SK-MEL-5 (cell line): ENCODE data around the gene UAP1. TPM values are rescaled to one million over a fixed set of nuclear protein-coding genes. Genes with fewer than 3 reads are reported as not detected.
A peak's percentile ranks its signal among the peaks of the same experiment; 100 is the strongest.
"Not testable (repeated sequence)": the region's sequence is repeated elsewhere in the genome, so short reads cannot be mapped to it uniquely, and the experiment has no call there.

ENCODE experiments used
- DNase-seq: peaks from one replicate; pipeline ENCODE4 v3.0.0-alpha.2; 2016; ENCODE audit warnings: low read depth, low spot score
- in situ Hi-C: cut with HindIII; loops from 2 replicates; pipeline ENCODE4 v1.10.0; 2016; ENCODE audit warnings: low sequenced_read_pairs, high pct_unique_total_duplicates, low pct_unique_long_range_greater_than_20kb
- total RNA-seq: library from RNA; depleted of rRNA; stranded (reverse); fragments of >200 nt; shearing (Covaris generic); gene quantifications from 2 replicates; pipeline ENCODE4 v1.2.3, GENCODE V29; 2014

The UAP1 gene
- total RNA-seq, 1 experiment from 2014 or later, result 38.3 TPM

GRCh38 chr1:162590686-162591085 is 29.2 kb downstream of the UAP1 start:
- peak; percentile 54 for DNase-seq
- in situ Hi-C loops, result no loop called here

DNA sequence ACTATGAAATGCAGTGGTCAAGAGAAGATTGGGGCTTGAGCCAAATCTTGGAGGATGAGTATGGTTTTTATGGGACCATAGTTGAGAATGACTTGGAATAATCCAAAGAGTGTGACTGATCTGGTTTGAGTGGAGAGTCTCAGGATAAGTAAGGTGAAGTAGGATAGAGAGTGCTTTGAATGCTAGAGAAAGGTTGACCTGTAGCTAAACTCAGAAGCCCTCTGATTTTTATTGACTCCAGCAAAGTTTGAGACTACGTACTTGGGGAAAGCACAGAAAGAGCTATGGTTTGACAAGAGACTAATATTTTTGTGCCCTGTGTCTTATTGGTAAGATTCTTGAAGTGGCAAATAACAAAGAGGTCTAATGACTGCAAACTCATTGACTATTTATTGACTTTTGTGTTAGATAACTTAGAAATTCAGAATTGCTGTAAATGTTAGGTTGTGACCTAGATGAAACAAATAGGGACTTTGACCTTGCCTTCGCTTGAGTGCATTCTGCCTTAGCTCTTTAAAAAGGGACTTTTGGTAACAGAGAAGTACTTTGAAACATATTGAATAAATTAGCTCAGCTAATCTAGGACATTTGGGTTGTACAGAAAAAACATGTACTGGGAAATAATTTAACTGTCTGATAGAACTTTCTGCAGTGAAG is 35.1 kb downstream of the UAP1 start:
- in situ Hi-C loops, result no loop called here
- no peak for DNase-seq

DNA sequence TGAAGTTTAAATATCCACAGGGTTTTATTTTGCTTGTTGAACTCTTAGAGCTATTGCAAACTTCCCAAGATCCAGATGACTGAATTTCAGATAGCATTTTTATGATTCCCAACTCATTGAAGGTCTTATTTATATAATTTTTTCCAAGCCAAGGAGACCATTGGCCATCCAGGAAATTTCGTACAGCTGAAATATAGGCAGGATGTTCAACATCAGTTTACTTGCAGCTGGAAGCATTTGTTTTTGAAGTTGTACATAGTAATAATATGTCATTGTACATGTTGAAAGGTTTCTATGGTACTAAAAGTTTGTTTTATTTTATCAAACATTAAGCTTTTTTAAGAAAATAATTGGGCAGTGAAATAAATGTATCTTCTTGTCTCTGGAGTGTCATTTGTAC is 37.9 kb downstream of the UAP1 start:
- no peak for DNase-seq
- in situ Hi-C loops, result no loop called here

- in situ Hi-C loops, result not testable (repeated sequence)
Observed at GRCh38 chr1:162603117-162603516, 41.6 kb downstream of the UAP1 start.

GRCh38 chr1:162605225-162605927 is 43.9 kb downstream of the UAP1 start:
- no peak for DNase-seq

More at GRCh38 chr1:162603117-162603516, 41.6 kb downstream of the UAP1 start:
- not testable (repeated sequence) for DNase-seq

GRCh38 chr1:162609306-162609705 is 47.8 kb downstream of the UAP1 start:
- in situ Hi-C loops, result no loop called here
- no peak for DNase-seq

More at GRCh38 chr1:162605225-162605927, 43.9 kb downstream of the UAP1 start:
- in situ Hi-C loops, result no loop called here

DNA sequence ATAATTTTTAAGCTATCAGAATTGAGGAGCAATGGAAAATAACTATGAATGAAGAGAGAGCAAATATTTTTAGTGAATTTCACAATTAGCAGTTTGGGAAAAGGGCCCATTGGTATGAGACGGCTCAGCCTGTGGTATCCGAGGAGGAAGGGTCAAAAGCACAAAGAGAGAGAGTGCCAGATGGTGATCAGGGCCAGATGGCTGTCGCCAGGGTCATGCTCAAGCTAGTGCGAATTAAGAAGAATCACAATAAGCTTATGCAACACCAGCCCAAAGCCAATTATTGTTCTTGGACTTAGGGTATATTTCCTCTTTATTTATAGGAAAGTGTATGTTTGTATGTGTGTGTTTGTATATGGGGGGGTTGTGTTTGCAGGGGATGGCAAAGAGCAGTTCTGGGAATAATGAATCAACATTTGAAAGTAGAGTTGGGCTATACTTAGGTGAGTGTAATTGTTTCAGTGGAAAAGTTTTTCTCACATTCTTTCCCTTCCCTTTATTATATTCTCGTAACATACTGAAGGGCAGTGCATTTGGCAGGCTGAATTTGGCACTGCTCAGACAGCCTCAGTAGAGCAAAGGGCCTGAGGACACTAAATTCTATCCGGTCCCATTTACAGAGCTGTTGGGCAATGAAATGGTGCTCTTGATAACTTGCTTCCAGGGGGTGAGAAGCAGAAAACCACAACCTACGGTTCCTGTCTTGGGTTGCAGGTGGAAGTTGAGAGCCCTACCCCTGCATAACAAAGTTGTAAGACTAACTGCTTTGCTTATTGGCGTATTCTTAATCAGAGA is 51.3 kb downstream of the UAP1 start:
- in situ Hi-C loops, result no loop called here
- no peak for DNase-seq

- DNase-seq, result no peak
- in situ Hi-C loops, result no loop called here
Observed at GRCh38 chr1:162616848-162617247, 55.3 kb downstream of the UAP1 start.

DNA sequence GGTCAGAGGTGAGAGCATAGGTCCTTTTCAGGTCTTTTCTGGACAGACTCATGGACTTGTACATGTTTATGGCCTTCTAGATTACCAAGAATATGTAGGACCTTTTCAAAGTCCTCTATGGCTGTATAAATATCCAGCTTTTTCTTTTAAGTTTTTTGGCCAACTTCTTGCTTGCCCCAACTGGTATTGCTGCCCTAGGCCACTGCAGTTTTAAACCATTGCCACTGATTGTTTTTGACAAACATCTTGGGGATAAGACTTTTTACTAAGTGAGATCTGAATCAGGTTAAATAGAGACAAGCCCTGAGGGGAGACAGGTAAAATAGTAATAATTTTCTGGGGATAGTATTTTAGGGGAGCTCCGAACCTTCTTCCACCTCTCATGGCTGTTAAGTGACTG is 56.0 kb downstream of the UAP1 start:
- in situ Hi-C loops, result no loop called here
- DNase-seq, result no peak

GRCh38 chr1:162619076-162619475 is 57.6 kb downstream of the UAP1 start:
- DNase-seq, result no peak
- in situ Hi-C loops, result no loop called here

- in situ Hi-C loops, result no loop called here
- no peak for DNase-seq
Observed at GRCh38 chr1:162621256-162621655, 59.7 kb downstream of the UAP1 start.

GRCh38 chr1:162625679-162626078 is 64.2 kb downstream of the UAP1 start:
- in situ Hi-C loops, result no loop called here
- no peak for DNase-seq

DNA sequence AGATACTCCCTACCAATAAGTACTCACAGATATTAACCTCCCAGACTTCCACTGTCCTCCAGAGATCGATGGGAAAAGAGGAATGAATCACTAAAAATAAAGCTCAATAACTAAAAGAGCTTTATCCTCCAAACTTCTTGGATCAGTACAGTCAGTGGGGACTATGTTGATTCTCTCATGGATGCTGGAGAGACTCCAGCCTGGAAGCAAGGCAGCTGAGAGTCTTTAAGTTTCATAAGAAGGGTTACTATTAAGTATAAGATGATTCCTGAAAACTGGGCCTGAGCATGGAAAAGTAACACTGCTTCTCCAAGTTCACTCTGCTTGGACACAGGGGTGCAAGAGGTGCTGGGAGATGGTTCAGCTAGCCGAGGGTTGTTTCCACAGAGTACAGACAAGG is 64.6 kb downstream of the UAP1 start:
- in situ Hi-C loops, result no loop called here
- no peak for DNase-seq

- no peak for DNase-seq
- in situ Hi-C loops, result no loop called here
Observed at GRCh38 chr1:162626761-162627160, 65.2 kb downstream of the UAP1 start.

- in situ Hi-C loops, result no loop called here
- DNase-seq, result peak; percentile 55
Observed at GRCh38 chr1:162627662-162628296, 66.3 kb downstream of the UAP1 start.

DNA sequence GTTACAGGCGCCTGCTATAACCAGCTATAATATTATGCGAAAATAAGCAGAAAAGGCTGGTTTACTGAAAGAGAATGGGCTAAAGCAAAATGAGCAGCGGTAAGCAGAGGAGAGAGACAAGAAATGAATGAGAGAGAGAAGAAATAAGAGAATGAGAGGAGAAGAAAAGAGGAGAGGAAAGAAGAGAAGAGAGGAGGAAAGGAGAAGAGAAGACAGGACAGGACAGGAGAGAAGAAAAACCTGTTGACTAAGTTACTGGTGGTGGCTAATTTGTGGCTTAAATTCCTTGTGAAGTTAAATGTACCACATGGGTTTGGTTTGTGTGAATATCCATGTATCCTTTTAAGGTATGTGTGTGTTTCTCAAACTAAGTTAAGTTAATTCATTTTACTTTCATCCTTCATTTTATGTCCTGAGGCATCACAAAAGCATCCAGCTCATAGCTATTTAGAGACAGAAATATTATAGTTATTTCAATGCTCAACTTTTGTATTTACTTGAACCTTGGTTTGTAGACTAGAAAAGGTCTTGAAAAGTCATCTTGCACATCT is 67.6 kb downstream of the UAP1 start:
- in situ Hi-C loops, result no loop called here
- no peak for DNase-seq

- DNase-seq, result no peak
- in situ Hi-C loops, result no loop called here
Observed at GRCh38 chr1:162629651-162630050, 68.1 kb downstream of the UAP1 start.
